HCT116 (cell line): ENCODE results near the gene POLR3C.
"Not testable (repeated sequence)": the region's sequence is repeated elsewhere in the genome, so short reads cannot be mapped to it uniquely, and the experiment has no call there.

Experiments
- CTCF ChIP-seq, 3 experiments: fragments of 200-600 bp in 1 of 3; sonication (generic) in 1 of 3; IDR thresholded peaks in 2 of 3; conservative IDR thresholded peaks in 1 of 3; 2 replicates each; pipeline ENCODE4 v1.5.1; 2012 to 2017; ENCODE audit warnings: low read depth in 2 of 3, low read length in 2 of 3, antibody characterized with exemption in 1 of 3, borderline replicate concordance in 1 of 3, control low read depth in 1 of 3, mild to moderate bottlenecking in 1 of 3, mixed read lengths in 1 of 3, mixed run types in 1 of 3, moderate library complexity in 1 of 3; ENCODE audit not compliant: insufficient read depth in 1 of 3
- EZH2 ChIP-seq: fragments of 200-600 bp; sonication (generic); IDR thresholded peaks from 2 replicates; pipeline ENCODE4 v1.6.1; 2017; ENCODE audit warnings: antibody characterized with exemption, mixed run types
- EZH2phosphoT487 ChIP-seq: fragments of 200-600 bp; IDR thresholded peaks from 2 replicates; pipeline ENCODE4 v1.6.1; 2018; ENCODE audit warnings: antibody characterized with exemption, borderline replicate concordance
- FOSL1 ChIP-seq: IDR thresholded peaks from 2 replicates; pipeline ENCODE4 v1.6.1; 2012; ENCODE audit warnings: low read depth
- JUND ChIP-seq: IDR thresholded peaks from 2 replicates; pipeline ENCODE4 v1.6.1; 2012
- POLR2A ChIP-seq: IDR thresholded peaks from 2 replicates; pipeline ENCODE4 v1.7.0; 2011; ENCODE audit warnings: borderline replicate concordance; ENCODE audit not compliant: insufficient read depth, insufficient read length; ENCODE audit errors: extremely low read depth
- POLR2AphosphoS5 ChIP-seq: IDR thresholded peaks from 2 replicates; pipeline ENCODE4 v1.6.1; 2011; ENCODE audit warnings: mild to moderate bottlenecking, low read depth, low read length, moderate library complexity
- YY1 ChIP-seq: IDR thresholded peaks from 2 replicates; pipeline ENCODE4 v1.6.1; 2011; ENCODE audit warnings: low read length, low read depth, moderate library complexity, mild to moderate bottlenecking; ENCODE audit not compliant: insufficient replicate concordance; ENCODE audit errors: extremely low read depth

- TF ChIP-seq CTCF (IDR thresholded peaks at IDR 0.05 in 2 of 3, conservative IDR thresholded peaks at IDR 0.05 in 1 of 3; ENCODE audit: borderline replicate concordance in 1 of 3, insufficient read depth in 1 of 3, low read depth in 2 of 3, low read length in 2 of 3); POLR2A; POLR2AphosphoS5; EZH2phosphoT487; YY1; FOSL1; JUND; EZH2: not testable (repeated sequence)
Measured at GRCh38 chr1:145818095-145818494, 5.9 kb upstream of the POLR3C start.
